ENCODE data around the gene RNASE11. TPM values are rescaled to one million over a fixed set of nuclear protein-coding genes. Genes with fewer than 3 reads are reported as not detected.
A peak's percentile ranks its signal among the peaks of the same experiment; 100 is the strongest.

RNASE11 gene
- polyA plus RNA-seq, 1 donor (not counting 4 experiments of a cell fraction or from before 2014, with no cell fraction given), result not detected

- H3K4me2 ChIP-seq (ENCODE audit: control insufficient read depth, extremely low read depth, insufficient read depth, low read depth, low read length), result no peak overlapping the region
- dilution Hi-C loops (cut with MboI; ENCODE audit: extremely low pct_ligation_motif_present, low sequenced_read_pairs), result no loop called here
Measured at GRCh38 chr14:20626274-20626673, 38.5 kb upstream of the RNASE11 start.

DNA sequence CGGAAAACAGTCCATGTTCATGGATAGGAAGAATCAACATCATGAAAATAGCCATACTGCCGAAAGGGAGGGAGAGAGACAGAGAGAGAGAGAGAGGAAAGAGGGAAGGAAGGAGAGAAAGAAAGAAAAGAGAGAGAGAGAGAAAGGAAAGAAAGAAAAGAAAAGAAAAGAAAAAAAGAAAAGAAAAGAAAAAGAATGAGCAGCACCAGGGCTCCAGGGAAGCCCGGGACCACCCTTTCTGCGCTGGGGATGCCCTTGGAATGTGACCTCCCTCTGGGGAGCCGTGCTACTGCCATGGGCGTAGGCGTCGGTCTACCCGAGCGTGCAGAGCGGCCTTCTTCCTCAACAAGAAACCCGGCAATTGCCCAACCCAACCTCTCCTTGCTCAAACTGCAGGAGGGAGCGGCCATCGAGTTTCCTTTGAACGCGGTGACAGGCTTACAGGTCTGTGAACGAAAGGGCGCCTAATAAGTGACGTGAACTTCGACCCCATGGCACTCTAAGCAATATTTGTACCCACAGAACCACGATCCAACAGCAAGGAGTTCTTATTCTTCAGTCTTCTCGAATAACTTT is 36.8 kb upstream of the RNASE11 start:
- no peaks in the 10 kb centered on the region for H3K27me3 ChIP-seq (ENCODE audit: control insufficient read depth, extremely low read depth, insufficient read depth, low read length)
- H3K36me3 ChIP-seq (ENCODE audit: control insufficient read depth in 2 of 2, extremely low read depth in 1 of 2, insufficient read depth in 2 of 2, low read length in 2 of 2), result no peaks in the 10 kb centered on the region
- no peaks in the 10 kb centered on the region for H3K9me1 ChIP-seq (ENCODE audit: control insufficient read depth, extremely low read depth, insufficient read depth, low read length)
- no peak for DNase-seq (ENCODE audit: low read depth, low spot score)
- H2AFZ ChIP-seq (ENCODE audit: control insufficient read depth, low read length), result peak overlapping the region; percentile 82
- dilution Hi-C loops (cut with MboI; ENCODE audit: extremely low pct_ligation_motif_present, low sequenced_read_pairs), result no loop called here
- no peaks in the 10 kb centered on the region for H3K9me3 ChIP-seq (ENCODE audit: control insufficient read depth, low read depth, low read length)
- FAIRE-seq, result peak; percentile 43
- no peaks in the 10 kb centered on the region for H3K79me2 ChIP-seq (ENCODE audit: control insufficient read depth, insufficient read depth, low read length)
- H3K4me2 ChIP-seq (ENCODE audit: control insufficient read depth, extremely low read depth, insufficient read depth, low read depth, low read length), result peak overlapping the region; percentile 83
- peak overlapping the region; percentile 55 for H3K27ac ChIP-seq (ENCODE audit: control insufficient read depth, insufficient read depth, low read length)
- H4K20me1 ChIP-seq (ENCODE audit: control insufficient read depth, extremely low read depth, insufficient read depth, low read length), result no peaks in the 10 kb centered on the region
- H3K4me3 ChIP-seq (ENCODE audit: control insufficient read depth in 2 of 3, extremely low read depth in 1 of 3, insufficient read depth in 2 of 3, low read depth in 1 of 3, low read length in 3 of 3), result peak overlapping the region; percentile 44 to 93 (median 88)
- no peak for TF ChIP-seq EZH2 (IDR thresholded peaks at IDR 0.05; ENCODE audit: low read length)
- TF ChIP-seq, protein P1, sequence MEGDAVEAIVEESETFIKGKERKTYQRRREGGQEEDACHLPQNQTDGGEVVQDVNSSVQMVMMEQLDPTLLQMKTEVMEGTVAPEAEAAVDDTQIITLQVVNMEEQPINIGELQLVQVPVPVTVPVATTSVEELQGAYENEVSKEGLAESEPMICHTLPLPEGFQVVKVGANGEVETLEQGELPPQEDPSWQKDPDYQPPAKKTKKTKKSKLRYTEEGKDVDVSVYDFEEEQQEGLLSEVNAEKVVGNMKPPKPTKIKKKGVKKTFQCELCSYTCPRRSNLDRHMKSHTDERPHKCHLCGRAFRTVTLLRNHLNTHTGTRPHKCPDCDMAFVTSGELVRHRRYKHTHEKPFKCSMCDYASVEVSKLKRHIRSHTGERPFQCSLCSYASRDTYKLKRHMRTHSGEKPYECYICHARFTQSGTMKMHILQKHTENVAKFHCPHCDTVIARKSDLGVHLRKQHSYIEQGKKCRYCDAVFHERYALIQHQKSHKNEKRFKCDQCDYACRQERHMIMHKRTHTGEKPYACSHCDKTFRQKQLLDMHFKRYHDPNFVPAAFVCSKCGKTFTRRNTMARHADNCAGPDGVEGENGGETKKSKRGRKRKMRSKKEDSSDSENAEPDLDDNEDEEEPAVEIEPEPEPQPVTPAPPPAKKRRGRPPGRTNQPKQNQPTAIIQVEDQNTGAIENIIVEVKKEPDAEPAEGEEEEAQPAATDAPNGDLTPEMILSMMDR (optimal IDR thresholded peaks at IDR 0.05 in 1 of 3, IDR thresholded peaks at IDR 0.05 in 1 of 3, conservative IDR thresholded peaks at IDR 0.05 in 1 of 3; ENCODE audit: extremely low read depth in 1 of 3, insufficient read depth in 2 of 3, low read length in 3 of 3), result no peak
- peak overlapping the region; percentile 63 for H3K9ac ChIP-seq (ENCODE audit: control insufficient read depth, extremely low read depth, insufficient read depth, low read length)
- H3K4me1 ChIP-seq (ENCODE audit: control insufficient read depth, extremely low read depth, insufficient read depth, low read length), result peaks cover 7% of the 10 kb centered on the region

More at GRCh38 chr14:20626274-20626673, 38.5 kb upstream of the RNASE11 start:
- Histone ChIP-seq H3K4me1 (ENCODE audit: control insufficient read depth, extremely low read depth, insufficient read depth, low read length) (peaks cover 9% of the 10 kb centered on the region), H3K9ac (ENCODE audit: control insufficient read depth, extremely low read depth, insufficient read depth, low read length) (no peak overlapping the region), H3K79me2 (ENCODE audit: control insufficient read depth, insufficient read depth, low read length) (no peaks in the 10 kb centered on the region), H3K4me3 (ENCODE audit: control insufficient read depth in 2 of 3, extremely low read depth in 1 of 3, insufficient read depth in 2 of 3, low read depth in 1 of 3, low read length in 3 of 3) (no peak overlapping the region), H3K9me3 (ENCODE audit: control insufficient read depth, low read depth, low read length) (no peaks in the 10 kb centered on the region), H4K20me1 (ENCODE audit: control insufficient read depth, extremely low read depth, insufficient read depth, low read length) (no peaks in the 10 kb centered on the region), H3K36me3 (ENCODE audit: control insufficient read depth in 2 of 2, extremely low read depth in 1 of 2, insufficient read depth in 2 of 2, low read length in 2 of 2) (no peaks in the 10 kb centered on the region), H3K27me3 (ENCODE audit: control insufficient read depth, extremely low read depth, insufficient read depth, low read length) (no peaks in the 10 kb centered on the region), H3K27ac (ENCODE audit: control insufficient read depth, insufficient read depth, low read length) (no peak overlapping the region), H3K9me1 (ENCODE audit: control insufficient read depth, extremely low read depth, insufficient read depth, low read length) (no peaks in the 10 kb centered on the region), H2AFZ (ENCODE audit: control insufficient read depth, low read length) (no peak overlapping the region)
- no peak for TF ChIP-seq EZH2 (IDR thresholded peaks at IDR 0.05; ENCODE audit: low read length)
- TF ChIP-seq, protein P1 (optimal IDR thresholded peaks at IDR 0.05 in 1 of 3, IDR thresholded peaks at IDR 0.05 in 1 of 3, conservative IDR thresholded peaks at IDR 0.05 in 1 of 3; ENCODE audit: extremely low read depth in 1 of 3, insufficient read depth in 2 of 3, low read length in 3 of 3), result no peak
- FAIRE-seq (no peak), DNase-seq (ENCODE audit: low read depth, low spot score) (no peak)
